Neuronal stem cell (in vitro differentiated cells): ENCODE measurements around the gene NRAS.
A peak's percentile ranks its signal among the peaks of the same experiment; 100 is the strongest.

Source experiments
- DNase-seq: peaks from one replicate; pipeline ENCODE4 v3.0.0-alpha.2; 2013; ENCODE audit warnings: low spot score
- H2AFZ ChIP-seq: one replicate; pipeline ENCODE4 v1.6.1; 2013; ENCODE audit warnings: mild to moderate bottlenecking, low read length, inconsistent platforms
- H2AK5ac ChIP-seq: 2 replicates; pipeline ENCODE4 v1.6.1; 2013; ENCODE audit warnings: low read depth, mild to moderate bottlenecking, inconsistent platforms, low read length, moderate library complexity, mixed read lengths
- H2BK120ac ChIP-seq: 2 replicates; pipeline ENCODE4 v1.6.1; 2013; ENCODE audit warnings: low read depth, mild to moderate bottlenecking, inconsistent platforms, low read length, moderate library complexity, mixed read lengths
- H2BK12ac ChIP-seq: one replicate; pipeline ENCODE4 v1.6.1; 2013; ENCODE audit warnings: low read length, inconsistent platforms
- H2BK15ac ChIP-seq: 2 replicates; pipeline ENCODE4 v1.6.1; 2013; ENCODE audit warnings: mild to moderate bottlenecking, low read length, inconsistent platforms, mixed read lengths
- H2BK5ac ChIP-seq: one replicate; pipeline ENCODE4 v1.6.1; 2013; ENCODE audit warnings: inconsistent platforms, mild to moderate bottlenecking, low read length, moderate library complexity
- H3K14ac ChIP-seq: one replicate; pipeline ENCODE4 v1.6.1; 2013; ENCODE audit warnings: low read length, inconsistent platforms
- H3K18ac ChIP-seq: 2 replicates; pipeline ENCODE4 v1.6.1; 2013; ENCODE audit warnings: low read length, inconsistent platforms
- H3K23ac ChIP-seq: 2 replicates; pipeline ENCODE4 v1.6.1; 2013; ENCODE audit warnings: low read depth, mild to moderate bottlenecking, mixed read lengths, low read length, inconsistent platforms; ENCODE audit not compliant: poor library complexity
- H3K27ac ChIP-seq: replicated peaks from 3 replicates; pipeline ENCODE4 v1.5.1; 2013; ENCODE audit warnings: low read length, inconsistent platforms
- H3K27me3 ChIP-seq, 3 experiments: 2 replicates each; pipeline ENCODE4 v1.6.1; 2013; ENCODE audit warnings: low read length in 3 of 3, mild to moderate bottlenecking in 2 of 3, inconsistent platforms in 1 of 3, low read depth in 1 of 3, mixed read lengths in 1 of 3, moderate library complexity in 1 of 3; ENCODE audit not compliant: control insufficient read depth in 3 of 3, insufficient read depth in 3 of 3
- H3K36me3 ChIP-seq, 2 donors: replicated peaks in 1 of 2; 2 replicates each; pipeline ENCODE4 v1.6.1; 2013; ENCODE audit warnings: low read length in 2 of 2; ENCODE audit not compliant: control insufficient read depth in 2 of 2, insufficient read depth in 2 of 2
- H3K4ac ChIP-seq: 2 replicates; pipeline ENCODE4 v1.6.1; 2013; ENCODE audit warnings: inconsistent platforms, mild to moderate bottlenecking, low read length, moderate library complexity
- H3K4me1 ChIP-seq, 2 donors: 1 replicate in 1 of 2; 2 replicates in 1 of 2; pipeline ENCODE4 v1.6.1; 2013; ENCODE audit warnings: low read length in 2 of 2, low read depth in 1 of 2; ENCODE audit not compliant: control insufficient read depth in 2 of 2, insufficient read depth in 1 of 2
- H3K4me2 ChIP-seq: one replicate; pipeline ENCODE4 v1.6.1; 2013; ENCODE audit warnings: mild to moderate bottlenecking, low read length, inconsistent platforms; ENCODE audit not compliant: insufficient read depth, poor library complexity, severe bottlenecking
- H3K4me3 ChIP-seq, 2 donors: 2 replicates each; pipeline ENCODE4 v1.5.1; 2013; ENCODE audit warnings: low read length in 2 of 2, mild to moderate bottlenecking in 2 of 2, inconsistent platforms in 1 of 2, moderate library complexity in 1 of 2
- H3K79me1 ChIP-seq: one replicate; pipeline ENCODE4 v1.6.1; 2013; ENCODE audit warnings: low read depth, mild to moderate bottlenecking, inconsistent platforms, low read length, moderate library complexity
- H3K9ac ChIP-seq: one replicate; pipeline ENCODE4 v1.6.1; 2013; ENCODE audit warnings: mild to moderate bottlenecking, low read depth, low read length, inconsistent platforms; ENCODE audit not compliant: poor library complexity
- H3K9me3 ChIP-seq, 2 donors: replicated peaks in 1 of 2; 2 replicates each; pipeline versions ENCODE3 to v1.6.1; 2013; ENCODE audit warnings: low read length in 2 of 2, mild to moderate bottlenecking in 2 of 2, inconsistent platforms in 1 of 2, low read depth in 1 of 2, mixed read lengths in 1 of 2, moderate library complexity in 1 of 2; ENCODE audit not compliant: control insufficient read depth in 2 of 2, insufficient read depth in 1 of 2
- H4K8ac ChIP-seq: one replicate; pipeline ENCODE4 v1.6.1; 2013; ENCODE audit warnings: low read depth, mild to moderate bottlenecking, inconsistent platforms, low read length, moderate library complexity
- H4K91ac ChIP-seq: one replicate; pipeline ENCODE4 v1.6.1; 2013; ENCODE audit warnings: low read length, low read depth, mild to moderate bottlenecking, inconsistent platforms; ENCODE audit not compliant: poor library complexity
- WGBS, 2 donors: extraction: QIAGEN DNeasy Blood & Tissue Kit; methylation state at CpG; one replicate each; pipeline ENCODE4 v1.1.7; 2013; ENCODE audit warnings: missing lambda C conversion rate in 2 of 2, mixed read lengths in 1 of 2; ENCODE audit not compliant: insufficient read length in 2 of 2, insufficient replicate concordance in 1 of 2; ENCODE audit errors: extremely low coverage in 2 of 2; 5-methylcytosine and 5-hydroxymethylcytosine counted together

Gene NRAS

DNA sequence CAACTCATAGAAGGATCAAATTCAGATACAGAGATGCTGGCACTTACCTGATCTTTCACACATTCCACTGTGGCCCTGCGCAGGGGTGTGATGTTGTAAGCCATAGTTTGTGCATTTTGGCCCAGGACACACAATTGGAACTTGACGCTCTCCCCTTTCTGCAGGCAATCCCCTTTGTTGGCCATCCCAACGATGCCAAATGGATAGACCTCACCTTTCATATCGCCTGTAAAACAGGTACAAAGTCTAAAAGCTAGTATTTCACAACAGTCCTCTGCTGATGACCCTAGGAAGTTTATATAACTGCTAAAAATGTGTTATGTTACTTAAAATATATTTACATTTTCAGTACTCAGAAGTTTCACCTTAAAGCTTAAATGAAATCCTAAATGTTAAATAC is 3.9 kb upstream of the NRAS start:
- Histone ChIP-seq H4K91ac (no peak overlapping the region), H3K4ac (no peak overlapping the region), H3K27me3 (no peaks in the 10 kb centered on the region), H4K8ac (no peak overlapping the region), H2AFZ (no peak overlapping the region), H3K9me3 (no peaks in the 10 kb centered on the region), H3K36me3 (peaks cover 39 to 92% of the 10 kb centered on the region in 2 donors), H3K79me1 (peaks cover 3% of the 10 kb centered on the region), H3K4me3 (no peak overlapping the region), H2BK5ac (no peak overlapping the region), H2BK120ac (no peak overlapping the region), H3K27ac (no peak overlapping the region), H2AK5ac (no peak overlapping the region), H3K23ac (no peak overlapping the region), H3K14ac (no peak overlapping the region), H2BK15ac (no peak overlapping the region), H3K4me1 (peaks cover 0 to 7% of the 10 kb centered on the region in 2 donors), H2BK12ac (no peak overlapping the region), H3K4me2 (no peak overlapping the region), H3K18ac (no peak overlapping the region), H3K9ac (no peak overlapping the region)
- WGBS, 2 donors = no CpG with 5 or more reads among the region's 4 CpGs
- DNase-seq = no peak

DNA sequence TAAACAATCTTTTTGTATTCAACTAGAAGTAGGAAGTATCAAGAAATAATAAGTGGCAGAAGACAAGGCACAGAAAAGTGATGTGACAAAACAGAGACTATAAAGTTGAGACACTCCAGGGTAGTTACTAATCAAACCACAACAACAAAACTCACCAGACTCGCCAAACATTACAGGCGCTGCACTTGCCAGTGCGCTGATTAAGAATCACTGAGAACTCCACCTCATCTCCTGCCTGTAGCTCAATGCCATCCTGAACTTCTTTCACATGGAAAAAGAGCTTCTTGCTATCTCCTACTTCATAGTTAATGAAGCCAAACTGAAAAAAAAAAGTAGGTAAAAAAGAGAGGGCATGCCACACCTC is 2.8 kb upstream of the NRAS start:
- Histone ChIP-seq H2BK120ac (no peak overlapping the region), H3K14ac (no peak overlapping the region), H4K8ac (no peak overlapping the region), H3K27ac (no peak overlapping the region), H3K9me3 (no peaks in the 10 kb centered on the region), H3K4me2 (no peak overlapping the region), H3K36me3 (peaks cover 33 to 90% of the 10 kb centered on the region in 2 donors), H3K23ac (no peak overlapping the region), H3K18ac (no peak overlapping the region), H2BK5ac (no peak overlapping the region), H2BK15ac (no peak overlapping the region), H3K27me3 (no peaks in the 10 kb centered on the region), H3K4me1 (peaks cover 0 to 7% of the 10 kb centered on the region in 2 donors), H3K79me1 (peaks cover 3% of the 10 kb centered on the region), H3K4me3 (no peak overlapping the region), H2AK5ac (no peak overlapping the region), H2BK12ac (no peak overlapping the region), H3K4ac (no peak overlapping the region), H3K9ac (no peak overlapping the region), H2AFZ (no peak overlapping the region), H4K91ac (no peak overlapping the region)
- no CpG with 5 or more reads among the region's 3 CpGs for WGBS, 2 donors
- no peak for DNase-seq

DNA sequence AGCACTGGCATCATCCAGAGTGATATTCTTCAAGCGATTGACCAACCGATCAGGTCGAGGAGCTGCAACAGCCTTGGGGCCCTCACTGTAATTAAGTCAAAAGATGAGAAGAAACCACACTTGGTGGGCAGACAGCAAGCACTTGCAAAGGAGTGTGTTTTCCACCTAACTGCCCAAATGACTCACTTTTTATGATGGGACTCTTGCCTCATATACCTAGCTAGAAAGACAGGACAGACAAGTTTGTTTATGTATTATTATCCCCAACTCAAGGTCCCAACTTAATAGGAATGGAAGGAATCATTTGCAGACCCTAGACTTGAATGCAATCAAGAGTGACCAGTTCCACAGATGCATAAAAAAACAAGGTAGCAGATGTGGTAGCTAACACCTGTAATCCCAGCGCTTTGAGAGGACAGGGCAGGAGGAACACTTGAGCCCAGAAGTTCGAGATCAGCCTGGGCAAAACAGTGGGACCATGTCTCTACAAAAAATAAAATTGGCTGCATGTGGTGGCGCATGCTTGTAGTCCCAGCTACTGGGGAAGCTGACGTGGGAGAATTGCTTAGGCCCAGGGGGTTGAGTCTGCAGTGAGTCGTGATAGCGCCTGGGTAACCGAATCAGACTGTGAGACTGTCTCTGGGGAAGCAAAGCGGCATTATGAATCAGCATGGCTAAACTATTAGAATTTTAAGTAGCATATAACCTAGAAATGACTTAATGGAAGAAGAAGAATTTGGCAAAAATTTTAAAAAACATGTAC is 2.3 kb upstream of the NRAS start:
- Histone ChIP-seq H3K9ac (no peak overlapping the region), H3K36me3 (peaks cover 31 to 90% of the 10 kb centered on the region in 2 donors)

DNA sequence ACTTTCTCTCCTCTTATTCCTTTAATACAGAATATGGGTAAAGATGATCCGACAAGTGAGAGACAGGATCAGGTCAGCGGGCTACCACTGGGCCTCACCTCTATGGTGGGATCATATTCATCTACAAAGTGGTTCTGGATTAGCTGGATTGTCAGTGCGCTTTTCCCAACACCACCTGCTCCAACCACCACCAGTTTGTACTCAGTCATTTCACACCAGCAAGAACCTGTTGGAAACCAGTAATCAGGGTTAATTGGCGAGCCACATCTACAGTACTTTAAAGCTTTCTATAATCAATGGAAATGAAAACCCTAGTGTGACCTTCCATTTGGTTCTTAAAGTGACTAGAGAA is 643 bp downstream of the NRAS start:
- no peak for DNase-seq
- H3K4me2 ChIP-seq = peak overlapping the region; percentile 76
- no peak overlapping the region for H2BK120ac ChIP-seq
- H3K4me1 ChIP-seq = peaks cover 0 to 7% of the 10 kb centered on the region in 2 donors
- no peak overlapping the region for H4K8ac ChIP-seq
- no peak overlapping the region for H3K18ac ChIP-seq
- H3K27me3 ChIP-seq = no peaks in the 10 kb centered on the region
- no peak overlapping the region for H3K27ac ChIP-seq
- H2BK15ac ChIP-seq = no peak overlapping the region
- H2AFZ ChIP-seq = peak overlapping the region; percentile 80
- no peak overlapping the region for H2BK5ac ChIP-seq
- no peak overlapping the region for H4K91ac ChIP-seq
- H3K9me3 ChIP-seq = no peaks in the 10 kb centered on the region
- no peak overlapping the region for H3K23ac ChIP-seq
- H3K36me3 ChIP-seq = peaks cover 22 to 90% of the 10 kb centered on the region in 2 donors
- H3K79me1 ChIP-seq = peaks cover 5% of the 10 kb centered on the region
- WGBS, 2 donors = no CpG with 5 or more reads among the region's 4 CpGs
- no peak overlapping the region for H3K9ac ChIP-seq
- no peak overlapping the region for H2BK12ac ChIP-seq
- no peak overlapping the region for H2AK5ac ChIP-seq
- no peak overlapping the region for H3K14ac ChIP-seq
- no peak overlapping the region for H3K4ac ChIP-seq
- peak overlapping the region; percentile 69 to 93 for H3K4me3 ChIP-seq

More for the DNA sequence above, 2.3 kb upstream of the NRAS start:
- no peak for DNase-seq
- WGBS, 2 donors = no CpG with 5 or more reads among the region's 11 CpGs
- H3K18ac ChIP-seq = no peak overlapping the region
- no peaks in the 10 kb centered on the region for H3K9me3 ChIP-seq
- no peak overlapping the region for H3K4me2 ChIP-seq
- H3K4me1 ChIP-seq = peaks cover 0 to 7% of the 10 kb centered on the region in 2 donors
- no peaks in the 10 kb centered on the region for H3K27me3 ChIP-seq
- no peak overlapping the region for H3K4ac ChIP-seq
- H3K23ac ChIP-seq = no peak overlapping the region
- H2BK12ac ChIP-seq = no peak overlapping the region
- no peak overlapping the region for H2BK15ac ChIP-seq
- no peak overlapping the region for H4K91ac ChIP-seq
- H3K14ac ChIP-seq = no peak overlapping the region
- H2AK5ac ChIP-seq = no peak overlapping the region
- no peak overlapping the region for H2BK5ac ChIP-seq
- H4K8ac ChIP-seq = no peak overlapping the region
- H2BK120ac ChIP-seq = no peak overlapping the region
- H3K27ac ChIP-seq = no peak overlapping the region
- no peak overlapping the region for H3K4me3 ChIP-seq
- H3K79me1 ChIP-seq = peaks cover 3% of the 10 kb centered on the region
- no peak overlapping the region for H2AFZ ChIP-seq
